Liver (tissue), 9 donors: ENCODE data around the gene CAMK2B. TPM values are rescaled to one million over a fixed set of nuclear protein-coding genes. Genes with fewer than 3 reads are reported as not detected.

ENCODE experiments used
- DNase-seq: peaks from one replicate; pipeline ENCODE4 v3.0.0-alpha.2; 2017; ENCODE audit warnings: low spot score
- H3K27ac ChIP-seq, 2 donors: one replicate each; pipeline ENCODE4 v1.7.0; 2013; ENCODE audit warnings: inconsistent platforms in 2 of 2, low read length in 2 of 2, control low read depth in 1 of 2, low read depth in 1 of 2, mild to moderate bottlenecking in 1 of 2
- H3K27me3 ChIP-seq, 4 donors: one replicate each; pipeline versions ENCODE4 v1.6.1 to v1.7.0; 2013; ENCODE audit warnings: low read length in 3 of 4, inconsistent platforms in 1 of 4, mild to moderate bottlenecking in 1 of 4, moderate library complexity in 1 of 4; ENCODE audit not compliant: control insufficient read depth in 4 of 4, insufficient read depth in 4 of 4
- H3K36me3 ChIP-seq, 4 donors: one replicate each; pipeline versions ENCODE4 v1.6.1 to v1.7.0; 2013; ENCODE audit warnings: low read length in 3 of 4, mild to moderate bottlenecking in 3 of 4, low read depth in 1 of 4, moderate library complexity in 1 of 4; ENCODE audit not compliant: control insufficient read depth in 4 of 4, insufficient read depth in 3 of 4
- H3K4me1 ChIP-seq, 4 donors: one replicate each; pipeline versions ENCODE4 v1.6.1 to v1.7.0; 2013; ENCODE audit warnings: low read length in 3 of 4, mild to moderate bottlenecking in 3 of 4, moderate library complexity in 1 of 4; ENCODE audit not compliant: control insufficient read depth in 4 of 4, insufficient read depth in 4 of 4
- H3K4me3 ChIP-seq, 3 donors: one replicate each; pipeline versions ENCODE4 v1.6.1 to v1.7.0; 2013; ENCODE audit warnings: low read length in 3 of 3, control low read depth in 1 of 3, low read depth in 1 of 3, mild to moderate bottlenecking in 1 of 3
- H3K9ac ChIP-seq, 2 donors: one replicate each; pipeline ENCODE4 v1.7.0; 2013; ENCODE audit warnings: low read length in 2 of 2, mild to moderate bottlenecking in 2 of 2, moderate library complexity in 2 of 2, control low read depth in 1 of 2, low read depth in 1 of 2
- H3K9me3 ChIP-seq, 4 donors: one replicate each; pipeline versions ENCODE4 v1.6.1 to v1.7.0; 2013; ENCODE audit warnings: low read length in 3 of 4; ENCODE audit not compliant: control insufficient read depth in 4 of 4
- CTCF ChIP-seq: fragments of 150-350 bp; IDR thresholded peaks from 2 replicates; pipeline ENCODE4 v1.5.1; 2017; ENCODE audit warnings: improper control_type of control experiment, low read depth, low read length; ENCODE audit not compliant: missing input control
- EGR1 ChIP-seq, 2 donors: IDR thresholded peaks; 2 replicates each; pipeline ENCODE4 v1.6.1; 2016 to 2018; ENCODE audit warnings: antibody characterized with exemption in 2 of 2, low read depth in 2 of 2
- FOXA1 ChIP-seq: IDR thresholded peaks from 2 replicates; pipeline ENCODE4 v1.6.1; 2016; ENCODE audit warnings: antibody characterized with exemption
- FOXA2 ChIP-seq: IDR thresholded peaks from 2 replicates; pipeline ENCODE4 v1.6.1; 2016; ENCODE audit warnings: antibody characterized with exemption
- GABPA ChIP-seq, 2 donors: IDR thresholded peaks in 1 of 2; conservative IDR thresholded peaks in 1 of 2; 2 replicates each; pipeline ENCODE4 v1.6.1; 2016; ENCODE audit warnings: antibody characterized with exemption in 2 of 2, mild to moderate bottlenecking in 1 of 2, moderate library complexity in 1 of 2
- HNF4G ChIP-seq: IDR thresholded peaks from 2 replicates; pipeline ENCODE4 v1.6.1; 2016; ENCODE audit warnings: antibody characterized with exemption
- JUND ChIP-seq, 2 donors: IDR thresholded peaks; 2 replicates each; pipeline ENCODE4 v1.6.1; 2016; ENCODE audit warnings: antibody characterized with exemption in 2 of 2
- RAD21 ChIP-seq, 2 donors: IDR thresholded peaks; 2 replicates each; pipeline ENCODE4 v1.6.1; 2016; ENCODE audit warnings: antibody characterized with exemption in 2 of 2, mild to moderate bottlenecking in 2 of 2
- RXRA ChIP-seq, 2 donors: IDR thresholded peaks; 2 replicates each; pipeline ENCODE4 v1.6.1; 2017 to 2018; ENCODE audit warnings: antibody characterized with exemption in 2 of 2, mild to moderate bottlenecking in 1 of 2
- TAF1 ChIP-seq: conservative IDR thresholded peaks from 2 replicates; pipeline ENCODE4 v1.6.1; 2016; ENCODE audit warnings: antibody characterized with exemption, mild to moderate bottlenecking
- YY1 ChIP-seq: IDR thresholded peaks from 2 replicates; pipeline ENCODE4 v1.6.1; 2016; ENCODE audit warnings: antibody characterized with exemption, mild to moderate bottlenecking
- WGBS: extraction: QIAGEN DNeasy Blood & Tissue Kit; methylation state at CpG from one replicate; pipeline ENCODE4 v1.1.7; 2013; 5-methylcytosine and 5-hydroxymethylcytosine counted together
- polyA plus RNA-seq, 2 donors: library from polyadenylated mRNA; stranded (reverse) in 1 of 2; unstranded in 1 of 2; fragments of 200-250 nt in 1 of 2; fragments of >200 nt in 1 of 2; fragmentation: Nextera tagmentation in 1 of 2; extraction: Ambion mirVana in 1 of 2; gene quantifications; one replicate each; pipeline versions ENCODE4 v1.2.1 to v1.2.3, GENCODE V29; 2013 to 2015
- total RNA-seq, 2 donors: library from RNA; depleted of rRNA; stranded (reverse); fragments of >200 nt; gene quantifications; one replicate each; pipeline ENCODE4 v1.2.3, GENCODE V29; 2014
- TF ChIP-seq, protein P1 (sequence below): IDR thresholded peaks from 2 replicates; pipeline ENCODE4 v1.6.1; 2016; ENCODE audit warnings: antibody characterized with exemption
- TF ChIP-seq, protein P2 (sequence below): IDR thresholded peaks from 2 replicates; pipeline ENCODE4 v1.6.1; 2016; ENCODE audit warnings: antibody characterized with exemption
- TF ChIP-seq, protein P3 (sequence below): IDR thresholded peaks from 2 replicates; pipeline ENCODE4 v1.6.1; 2016; ENCODE audit warnings: antibody characterized with exemption
- donor health status: healthy.
- donor health status: healthy.
- donor health status: healthy.
- donor health status: healthy.
- donor health status: healthy.

The CAMK2B gene
- total and polyA plus RNA-seq, 4 donors: 2.1 to 3.3 (median 2.2) TPM; not detected in 1

GRCh38 chr7:44251881-44252280, 73.5 kb downstream of the CAMK2B start:
- no peaks in the 10 kb centered on the region for H3K36me3 ChIP-seq
- H3K27ac ChIP-seq: no peak overlapping the region
- no peaks in the 10 kb centered on the region for H3K4me1 ChIP-seq
- no peaks in the 10 kb centered on the region for H3K27me3 ChIP-seq
- WGBS: 97% methylated on average over 12 of the region's 12 CpGs
- H3K9ac ChIP-seq: no peak overlapping the region
- TF ChIP-seq YY1 (no peak), HNF4G (no peak), RXRA (IDR thresholded peaks at IDR 0.05) (no peak), EGR1 (IDR thresholded peaks at IDR 0.05; ENCODE audit: low read depth in 2 of 2) (no peak)
- TF ChIP-seq, protein P1, sequence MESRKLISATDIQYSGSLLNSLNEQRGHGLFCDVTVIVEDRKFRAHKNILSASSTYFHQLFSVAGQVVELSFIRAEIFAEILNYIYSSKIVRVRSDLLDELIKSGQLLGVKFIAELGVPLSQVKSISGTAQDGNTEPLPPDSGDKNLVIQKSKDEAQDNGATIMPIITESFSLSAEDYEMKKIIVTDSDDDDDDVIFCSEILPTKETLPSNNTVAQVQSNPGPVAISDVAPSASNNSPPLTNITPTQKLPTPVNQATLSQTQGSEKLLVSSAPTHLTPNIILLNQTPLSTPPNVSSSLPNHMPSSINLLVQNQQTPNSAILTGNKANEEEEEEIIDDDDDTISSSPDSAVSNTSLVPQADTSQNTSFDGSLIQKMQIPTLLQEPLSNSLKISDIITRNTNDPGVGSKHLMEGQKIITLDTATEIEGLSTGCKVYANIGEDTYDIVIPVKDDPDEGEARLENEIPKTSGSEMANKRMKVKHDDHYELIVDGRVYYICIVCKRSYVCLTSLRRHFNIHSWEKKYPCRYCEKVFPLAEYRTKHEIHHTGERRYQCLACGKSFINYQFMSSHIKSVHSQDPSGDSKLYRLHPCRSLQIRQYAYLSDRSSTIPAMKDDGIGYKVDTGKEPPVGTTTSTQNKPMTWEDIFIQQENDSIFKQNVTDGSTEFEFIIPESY: no peak
- H3K4me3 ChIP-seq: no peak overlapping the region
- no peak for DNase-seq
- H3K9me3 ChIP-seq: no peaks in the 10 kb centered on the region

DNA sequence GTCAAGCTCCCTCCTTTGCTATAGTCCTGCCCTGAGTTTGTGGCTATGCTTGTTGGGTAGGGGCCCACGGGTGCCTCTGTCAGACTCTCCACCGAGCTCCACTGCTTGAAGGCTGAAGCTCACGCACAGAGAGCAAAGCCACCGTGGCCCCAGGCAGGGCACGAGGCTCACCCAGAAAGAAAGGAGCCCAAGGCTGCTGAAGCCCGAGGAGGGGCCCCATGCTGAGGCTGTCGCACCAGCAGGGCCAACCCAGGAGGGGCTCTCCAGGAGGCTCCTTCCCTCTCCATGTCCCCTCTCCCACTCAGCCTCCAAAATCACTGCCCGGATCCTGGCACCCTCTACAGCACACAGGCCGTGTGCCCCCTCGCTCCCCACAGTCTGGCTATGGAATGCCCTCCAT, 74.1 kb downstream of the CAMK2B start:
- Histone ChIP-seq H3K4me1 (no peaks in the 10 kb centered on the region), H3K36me3 (no peaks in the 10 kb centered on the region), H3K4me3 (no peak overlapping the region), H3K27me3 (no peaks in the 10 kb centered on the region), H3K27ac (no peak overlapping the region), H3K9ac (no peak overlapping the region), H3K9me3 (no peaks in the 10 kb centered on the region)
- 92% methylated on average over 10 of the region's 10 CpGs for WGBS
- DNase-seq: no peak
- TF ChIP-seq RXRA (IDR thresholded peaks at IDR 0.05) (no peak), TAF1 (no peak), FOXA2 (no peak), HNF4G (no peak), JUND (IDR thresholded peaks at IDR 0.05) (no peak), FOXA1 (no peak), CTCF (no peak)
- TF ChIP-seq, protein P2, sequence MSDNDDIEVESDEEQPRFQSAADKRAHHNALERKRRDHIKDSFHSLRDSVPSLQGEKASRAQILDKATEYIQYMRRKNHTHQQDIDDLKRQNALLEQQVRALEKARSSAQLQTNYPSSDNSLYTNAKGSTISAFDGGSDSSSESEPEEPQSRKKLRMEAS: no peak
- TF ChIP-seq, protein P3, sequence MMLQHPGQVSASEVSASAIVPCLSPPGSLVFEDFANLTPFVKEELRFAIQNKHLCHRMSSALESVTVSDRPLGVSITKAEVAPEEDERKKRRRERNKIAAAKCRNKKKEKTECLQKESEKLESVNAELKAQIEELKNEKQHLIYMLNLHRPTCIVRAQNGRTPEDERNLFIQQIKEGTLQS: no peak

DNA sequence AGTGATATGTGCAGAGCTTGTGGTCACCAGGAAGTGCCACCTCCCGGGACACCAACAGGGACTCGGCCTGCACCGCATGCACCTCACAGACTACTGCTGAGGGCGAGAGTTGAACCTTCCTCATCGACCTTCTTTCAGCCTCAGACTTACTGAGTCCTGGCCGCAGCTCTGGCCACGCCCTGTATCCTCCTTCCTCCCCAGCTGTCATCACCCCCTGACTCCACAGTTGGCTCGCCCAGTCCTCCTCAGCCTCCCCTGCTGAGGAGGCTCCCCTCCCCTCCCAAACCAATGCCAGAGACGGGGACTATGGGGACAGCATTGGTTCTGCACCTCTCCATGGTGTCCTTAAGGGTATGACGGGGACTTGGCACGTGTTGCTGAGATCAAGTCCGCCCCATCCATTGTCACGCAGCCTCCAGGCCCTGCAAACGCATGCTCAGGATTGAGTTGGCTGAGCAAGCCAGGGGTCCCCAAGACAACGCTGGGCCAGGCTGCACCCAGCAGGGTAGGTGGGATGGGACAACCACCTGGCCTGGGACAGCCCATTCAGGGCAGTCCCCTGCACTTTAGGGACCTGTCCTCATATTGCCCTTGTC, 75.7 kb downstream of the CAMK2B start:
- no peak for DNase-seq
- no peaks in the 10 kb centered on the region for H3K36me3 ChIP-seq
- H3K4me1 ChIP-seq: no peaks in the 10 kb centered on the region
- H3K9ac ChIP-seq: no peak overlapping the region
- no peaks in the 10 kb centered on the region for H3K27me3 ChIP-seq
- 88% methylated on average over 15 of the region's 15 CpGs for WGBS
- TF ChIP-seq GABPA (IDR thresholded peaks at IDR 0.05 in 1 of 2, conservative IDR thresholded peaks at IDR 0.05 in 1 of 2) (no peak), RAD21 (IDR thresholded peaks at IDR 0.05) (no peak)
- no peak overlapping the region for H3K4me3 ChIP-seq
- no peaks in the 10 kb centered on the region for H3K9me3 ChIP-seq
- no peak overlapping the region for H3K27ac ChIP-seq
